Measurements from ENCODE around the gene ESYT3.

ESYT3 gene

DNA sequence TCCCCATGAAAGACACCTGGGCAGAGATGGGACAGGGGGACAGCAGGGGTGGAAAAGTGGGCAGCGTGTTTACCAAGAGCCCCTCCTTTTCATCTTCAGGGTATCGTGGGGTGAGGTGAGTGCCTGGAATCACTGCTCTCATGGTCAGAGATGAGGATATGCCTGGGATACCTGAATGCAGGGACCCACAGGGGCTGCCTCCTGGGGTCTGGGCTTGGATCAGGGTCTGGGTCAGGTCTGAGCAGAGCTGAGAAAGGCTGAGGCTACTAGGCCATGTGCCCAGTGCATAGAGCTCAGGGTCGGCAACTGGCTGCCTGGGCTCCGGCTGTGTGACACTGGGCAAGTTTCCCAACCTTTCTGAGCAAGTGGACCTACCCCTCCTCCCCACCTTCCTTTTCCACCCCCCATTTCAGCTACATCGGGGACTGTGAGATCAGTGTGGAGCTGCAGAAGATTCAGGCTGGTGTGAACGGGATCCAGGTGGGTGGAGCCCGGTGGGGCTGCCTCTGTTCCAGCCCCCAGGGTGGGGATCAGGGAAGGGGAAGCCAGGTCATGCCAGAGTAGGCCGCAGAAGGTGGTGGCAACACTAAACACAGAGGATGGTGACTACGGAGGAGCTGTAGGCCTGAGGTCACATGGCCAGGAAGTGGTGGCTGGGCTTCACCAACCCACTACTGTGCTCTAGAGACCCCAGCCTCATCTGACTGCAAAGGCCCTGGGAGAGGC is 24.5 kb downstream of the ESYT3 start:
- Histone ChIP-seq H3K4me2 (ENCODE audit: low read length) (no peak overlapping the region), H2BK5ac (ENCODE audit: low read depth, low read length, poor library complexity) (no peak overlapping the region), H3K14ac (ENCODE audit: low read length) (no peak overlapping the region), H3K36me3 (ENCODE audit: control insufficient read depth in 1 of 2, insufficient read depth in 2 of 2, low read length in 2 of 2) (peaks cover 6 to 8% of the 10 kb centered on the region in 2 experiments), H2AK5ac (ENCODE audit: low read length) (no peak overlapping the region), H3K27me3 (ENCODE audit: insufficient read depth, low read length) (no peaks in the 10 kb centered on the region), H4K12ac (ENCODE audit: low read depth, low read length) (no peak overlapping the region), H3K79me2 (ENCODE audit: control insufficient read depth, insufficient read depth, low read length, poor library complexity) (no peaks in the 10 kb centered on the region), H3K9ac (ENCODE audit: low read length) (no peak overlapping the region), H2BK12ac (ENCODE audit: low read length) (no peak overlapping the region), H4K8ac (ENCODE audit: low read depth, low read length) (no peak overlapping the region), H3K79me1 (ENCODE audit: low read length) (no peaks in the 10 kb centered on the region), H4K91ac (ENCODE audit: low read depth, low read length) (no peak overlapping the region), H3K4ac (ENCODE audit: low read depth, low read length) (no peak overlapping the region), H3K27ac (ENCODE audit: low read depth, low read length) (no peak overlapping the region), H3K4me1 (ENCODE audit: control insufficient read depth in 1 of 2, insufficient read depth in 2 of 2, low read length in 2 of 2) (peaks cover 0 to 7% of the 10 kb centered on the region in 2 experiments), H3K4me3 (ENCODE audit: low read depth, low read length) (no peak overlapping the region), H3K23ac (ENCODE audit: low read length) (no peak overlapping the region), H2BK120ac (ENCODE audit: insufficient read depth, low read length, poor library complexity) (no peak overlapping the region), H2AFZ (ENCODE audit: insufficient read depth, low read length, poor library complexity) (no peak overlapping the region), H3K18ac (ENCODE audit: low read length) (no peak overlapping the region), H3K9me3 (ENCODE audit: insufficient read depth, low read depth, low read length) (peaks cover 3% of the 10 kb centered on the region)
- no CpG with 5 or more reads among the region's 9 CpGs for WGBS (ENCODE audit: extremely low coverage, insufficient coverage, insufficient read length)
- no peak for DNase-seq

DNA sequence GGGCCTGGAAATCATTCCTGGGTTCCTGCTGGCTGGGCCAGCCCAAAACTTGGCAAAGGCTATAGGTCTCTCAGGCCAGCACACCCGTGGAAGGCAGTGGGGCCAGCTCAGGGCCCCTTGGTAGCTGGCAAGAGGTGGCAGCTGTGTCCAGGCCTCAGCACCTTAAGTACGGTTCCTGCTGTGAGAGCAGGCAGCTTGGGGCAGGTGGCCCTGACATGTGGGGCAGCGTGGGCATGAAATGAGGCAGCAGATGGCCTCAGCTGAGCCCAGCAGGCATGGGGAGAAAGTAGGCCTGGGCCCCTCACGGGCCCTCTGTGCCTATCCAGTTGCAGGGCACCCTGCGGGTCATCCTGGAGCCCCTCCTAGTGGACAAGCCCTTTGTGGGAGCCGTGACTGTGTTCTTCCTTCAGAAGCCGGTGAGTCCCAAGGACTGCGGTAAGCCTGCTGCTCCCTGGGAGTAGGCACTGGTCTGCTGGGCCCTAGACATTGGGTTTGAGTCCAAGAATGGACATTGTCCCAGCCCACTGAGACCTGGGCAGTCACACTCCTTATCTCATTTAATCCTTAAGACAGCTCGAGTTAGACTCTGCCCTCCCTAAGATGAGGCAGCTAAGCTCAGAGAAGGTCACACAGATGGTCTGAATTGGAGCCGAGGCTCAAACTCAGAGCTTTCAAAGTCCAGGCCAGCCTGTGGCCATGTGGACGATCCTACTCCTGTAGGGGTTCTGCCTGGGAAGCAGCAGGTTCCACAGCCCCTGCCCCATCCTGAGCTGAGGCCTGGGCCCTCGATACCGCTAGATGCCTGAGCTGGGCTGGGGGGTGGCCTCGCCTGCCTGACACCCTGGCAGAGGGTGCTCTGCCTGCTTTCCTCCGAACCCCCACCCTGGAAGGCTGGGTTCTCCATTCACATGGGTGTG is 25.5 kb downstream of the ESYT3 start:
- Histone ChIP-seq H3K27ac (ENCODE audit: low read depth, low read length) (no peak overlapping the region), H4K12ac (ENCODE audit: low read depth, low read length) (no peak overlapping the region), H3K9ac (ENCODE audit: low read length) (no peak overlapping the region), H3K23ac (ENCODE audit: low read length) (no peak overlapping the region), H2BK5ac (ENCODE audit: low read depth, low read length, poor library complexity) (no peak overlapping the region), H3K18ac (ENCODE audit: low read length) (no peak overlapping the region), H4K8ac (ENCODE audit: low read depth, low read length) (no peak overlapping the region), H2BK12ac (ENCODE audit: low read length) (no peak overlapping the region), H3K27me3 (ENCODE audit: insufficient read depth, low read length) (no peaks in the 10 kb centered on the region), H3K36me3 (ENCODE audit: control insufficient read depth in 1 of 2, insufficient read depth in 2 of 2, low read length in 2 of 2) (peaks cover 6 to 8% of the 10 kb centered on the region in 2 experiments), H2AK5ac (ENCODE audit: low read length) (no peak overlapping the region), H3K14ac (ENCODE audit: low read length) (no peak overlapping the region), H3K9me3 (ENCODE audit: insufficient read depth, low read depth, low read length) (peaks cover 3% of the 10 kb centered on the region), H3K4ac (ENCODE audit: low read depth, low read length) (no peak overlapping the region), H3K79me1 (ENCODE audit: low read length) (no peaks in the 10 kb centered on the region), H3K79me2 (ENCODE audit: control insufficient read depth, insufficient read depth, low read length, poor library complexity) (no peaks in the 10 kb centered on the region), H4K91ac (ENCODE audit: low read depth, low read length) (no peak overlapping the region), H2BK120ac (ENCODE audit: insufficient read depth, low read length, poor library complexity) (no peak overlapping the region), H3K4me2 (ENCODE audit: low read length) (no peak overlapping the region), H3K4me3 (ENCODE audit: low read depth, low read length) (no peak overlapping the region), H3K4me1 (ENCODE audit: control insufficient read depth in 1 of 2, insufficient read depth in 2 of 2, low read length in 2 of 2) (peaks cover 0 to 15% of the 10 kb centered on the region in 2 experiments), H2AFZ (ENCODE audit: insufficient read depth, low read length, poor library complexity) (no peak overlapping the region)
- no CpG with 5 or more reads among the region's 15 CpGs for WGBS (ENCODE audit: extremely low coverage, insufficient coverage, insufficient read length)
- DNase-seq, result no peak

DNA sequence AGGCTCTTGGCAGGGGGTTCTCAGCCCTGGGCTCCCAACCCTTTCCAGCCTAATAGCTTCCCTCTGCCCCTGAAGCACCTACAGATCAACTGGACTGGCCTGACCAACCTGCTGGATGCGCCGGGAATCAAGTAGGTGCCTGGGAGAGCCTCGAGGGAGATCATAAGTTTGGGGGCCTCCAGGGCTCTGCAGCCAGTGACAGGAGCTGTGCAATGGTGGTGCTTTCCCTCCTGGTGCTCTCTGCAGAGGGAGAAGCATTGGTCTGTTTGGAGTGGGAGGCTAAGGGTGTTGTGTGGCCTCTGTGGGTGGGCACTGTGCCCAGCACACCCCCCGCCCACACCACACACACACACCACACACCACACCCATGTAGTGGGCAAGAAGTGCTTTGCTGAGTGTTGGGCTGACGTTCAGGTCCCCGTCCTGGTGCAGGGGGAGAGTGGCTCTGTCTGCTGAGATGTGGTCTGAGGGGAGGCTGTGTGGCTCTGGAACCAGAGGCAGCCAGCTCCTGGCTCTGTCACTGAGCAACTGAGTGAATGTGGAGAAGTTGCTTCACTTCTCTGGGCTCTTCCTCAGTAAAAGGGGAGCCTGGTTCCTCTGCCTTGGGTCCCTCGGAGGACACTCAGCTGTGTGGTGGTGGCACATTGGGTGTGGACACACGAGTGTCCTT is 26.3 kb downstream of the ESYT3 start:
- peaks cover 6 to 11% of the 10 kb centered on the region in 2 experiments for H3K36me3 ChIP-seq (ENCODE audit: control insufficient read depth in 1 of 2, insufficient read depth in 2 of 2, low read length in 2 of 2)
- no peak overlapping the region for H3K23ac ChIP-seq (ENCODE audit: low read length)
- H3K79me1 ChIP-seq (ENCODE audit: low read length), result no peaks in the 10 kb centered on the region
- H2BK12ac ChIP-seq (ENCODE audit: low read length), result no peak overlapping the region
- no peak overlapping the region for H2AK5ac ChIP-seq (ENCODE audit: low read length)
- H3K27ac ChIP-seq (ENCODE audit: low read depth, low read length), result no peak overlapping the region
- H3K14ac ChIP-seq (ENCODE audit: low read length), result no peak overlapping the region
- no peak overlapping the region for H3K4me2 ChIP-seq (ENCODE audit: low read length)
- no peaks in the 10 kb centered on the region for H3K79me2 ChIP-seq (ENCODE audit: control insufficient read depth, insufficient read depth, low read length, poor library complexity)
- H2BK120ac ChIP-seq (ENCODE audit: insufficient read depth, low read length, poor library complexity), result no peak overlapping the region
- no peak overlapping the region for H2BK5ac ChIP-seq (ENCODE audit: low read depth, low read length, poor library complexity)
- no peak overlapping the region for H2AFZ ChIP-seq (ENCODE audit: insufficient read depth, low read length, poor library complexity)
- H3K4ac ChIP-seq (ENCODE audit: low read depth, low read length), result no peak overlapping the region
- no peak overlapping the region for H3K4me3 ChIP-seq (ENCODE audit: low read depth, low read length)
- H3K18ac ChIP-seq (ENCODE audit: low read length), result no peak overlapping the region
- H3K9me3 ChIP-seq (ENCODE audit: insufficient read depth, low read depth, low read length), result peaks cover 3% of the 10 kb centered on the region
- DNase-seq, result no peak
- H4K12ac ChIP-seq (ENCODE audit: low read depth, low read length), result no peak overlapping the region
- H3K4me1 ChIP-seq (ENCODE audit: control insufficient read depth in 1 of 2, insufficient read depth in 2 of 2, low read length in 2 of 2), result peaks cover 0 to 16% of the 10 kb centered on the region in 2 experiments
- no peaks in the 10 kb centered on the region for H3K27me3 ChIP-seq (ENCODE audit: insufficient read depth, low read length)
- no peak overlapping the region for H4K8ac ChIP-seq (ENCODE audit: low read depth, low read length)
- H4K91ac ChIP-seq (ENCODE audit: low read depth, low read length), result no peak overlapping the region
- WGBS (ENCODE audit: extremely low coverage, insufficient coverage, insufficient read length), result no CpG with 5 or more reads among the region's 8 CpGs
- no peak overlapping the region for H3K9ac ChIP-seq (ENCODE audit: low read length)

DNA sequence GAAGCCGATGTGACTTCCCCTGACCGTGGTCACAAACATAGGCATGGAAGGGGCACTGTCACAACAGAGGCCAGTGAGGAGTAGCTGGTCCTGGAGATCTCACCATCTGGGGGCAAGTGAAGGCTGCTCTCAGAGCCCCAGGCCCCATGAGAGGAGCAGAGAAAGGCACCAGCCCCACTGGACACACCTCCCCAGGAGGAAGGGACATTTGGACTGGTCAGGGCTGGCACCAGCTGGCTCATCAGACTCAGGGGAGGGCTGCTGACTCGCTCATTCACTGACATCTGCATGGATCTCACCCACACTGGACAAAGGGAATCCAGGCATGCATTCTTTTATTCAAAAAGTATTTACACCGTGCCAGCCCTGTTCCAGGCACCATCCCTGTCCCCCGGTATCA is 26.8 kb downstream of the ESYT3 start:
- no peak overlapping the region for H4K91ac ChIP-seq (ENCODE audit: low read depth, low read length)

More for the DNA sequence above, 26.8 kb downstream of the ESYT3 start:
- H4K8ac ChIP-seq (ENCODE audit: low read depth, low read length), result no peak overlapping the region
- H3K9me3 ChIP-seq (ENCODE audit: insufficient read depth, low read depth, low read length), result peaks cover 3% of the 10 kb centered on the region
- no peak overlapping the region for H3K18ac ChIP-seq (ENCODE audit: low read length)
- H3K9ac ChIP-seq (ENCODE audit: low read length), result no peak overlapping the region
- no peak overlapping the region for H3K14ac ChIP-seq (ENCODE audit: low read length)
- no peak overlapping the region for H2BK12ac ChIP-seq (ENCODE audit: low read length)
- no peaks in the 10 kb centered on the region for H3K27me3 ChIP-seq (ENCODE audit: insufficient read depth, low read length)
- no peak overlapping the region for H3K4me2 ChIP-seq (ENCODE audit: low read length)
- no CpG with 5 or more reads among the region's 5 CpGs for WGBS (ENCODE audit: extremely low coverage, insufficient coverage, insufficient read length)
- DNase-seq, result peak in 1 of 2 donors; percentile 21
- H2AFZ ChIP-seq (ENCODE audit: insufficient read depth, low read length, poor library complexity), result no peak overlapping the region
- peaks cover 0 to 16% of the 10 kb centered on the region in 2 experiments for H3K4me1 ChIP-seq (ENCODE audit: control insufficient read depth in 1 of 2, insufficient read depth in 2 of 2, low read length in 2 of 2)
- no peak overlapping the region for H3K4me3 ChIP-seq (ENCODE audit: low read depth, low read length)
- no peak overlapping the region for H2AK5ac ChIP-seq (ENCODE audit: low read length)
- no peak overlapping the region for H3K27ac ChIP-seq (ENCODE audit: low read depth, low read length)
- no peak overlapping the region for H2BK120ac ChIP-seq (ENCODE audit: insufficient read depth, low read length, poor library complexity)
- no peak overlapping the region for H2BK5ac ChIP-seq (ENCODE audit: low read depth, low read length, poor library complexity)
- no peak overlapping the region for H3K4ac ChIP-seq (ENCODE audit: low read depth, low read length)
- H3K79me1 ChIP-seq (ENCODE audit: low read length), result no peaks in the 10 kb centered on the region
- H3K36me3 ChIP-seq (ENCODE audit: control insufficient read depth in 1 of 2, insufficient read depth in 2 of 2, low read length in 2 of 2), result peaks cover 6 to 11% of the 10 kb centered on the region in 2 experiments
- no peak overlapping the region for H3K23ac ChIP-seq (ENCODE audit: low read length)
- no peak overlapping the region for H4K12ac ChIP-seq (ENCODE audit: low read depth, low read length)
- H3K79me2 ChIP-seq (ENCODE audit: control insufficient read depth, insufficient read depth, low read length, poor library complexity), result no peaks in the 10 kb centered on the region
